ENCODE data around the gene OSBPL8. TPM values are rescaled to one million over a fixed set of nuclear protein-coding genes. Genes with fewer than 3 reads are reported as not detected.

Gene OSBPL8
- total RNA-seq, 4 donors from 2014 or later: 83.6 to 131 (median 97.4) TPM

DNA sequence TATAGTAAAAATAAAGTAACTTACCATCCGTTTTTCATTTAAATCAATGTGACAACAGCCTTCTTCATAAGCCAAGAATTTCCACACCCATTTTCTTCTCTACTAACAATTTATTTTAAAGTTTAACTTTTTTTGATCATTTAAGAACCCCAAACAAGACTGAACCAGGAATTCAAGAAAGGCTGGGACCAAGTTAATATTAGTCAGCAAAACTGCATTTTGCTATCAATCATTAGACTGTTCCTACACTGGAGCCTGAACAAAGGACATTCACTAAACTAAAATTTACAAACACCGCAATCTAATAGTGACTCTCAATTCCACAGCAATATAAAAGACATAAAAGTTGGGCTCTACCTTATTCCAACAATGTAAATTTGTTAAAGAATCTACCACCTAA, 73.6 kb downstream of the OSBPL8 start:
- TF ChIP-seq, protein P1, sequence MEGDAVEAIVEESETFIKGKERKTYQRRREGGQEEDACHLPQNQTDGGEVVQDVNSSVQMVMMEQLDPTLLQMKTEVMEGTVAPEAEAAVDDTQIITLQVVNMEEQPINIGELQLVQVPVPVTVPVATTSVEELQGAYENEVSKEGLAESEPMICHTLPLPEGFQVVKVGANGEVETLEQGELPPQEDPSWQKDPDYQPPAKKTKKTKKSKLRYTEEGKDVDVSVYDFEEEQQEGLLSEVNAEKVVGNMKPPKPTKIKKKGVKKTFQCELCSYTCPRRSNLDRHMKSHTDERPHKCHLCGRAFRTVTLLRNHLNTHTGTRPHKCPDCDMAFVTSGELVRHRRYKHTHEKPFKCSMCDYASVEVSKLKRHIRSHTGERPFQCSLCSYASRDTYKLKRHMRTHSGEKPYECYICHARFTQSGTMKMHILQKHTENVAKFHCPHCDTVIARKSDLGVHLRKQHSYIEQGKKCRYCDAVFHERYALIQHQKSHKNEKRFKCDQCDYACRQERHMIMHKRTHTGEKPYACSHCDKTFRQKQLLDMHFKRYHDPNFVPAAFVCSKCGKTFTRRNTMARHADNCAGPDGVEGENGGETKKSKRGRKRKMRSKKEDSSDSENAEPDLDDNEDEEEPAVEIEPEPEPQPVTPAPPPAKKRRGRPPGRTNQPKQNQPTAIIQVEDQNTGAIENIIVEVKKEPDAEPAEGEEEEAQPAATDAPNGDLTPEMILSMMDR (IDR thresholded peaks at IDR 0.05; ENCODE audit: low read depth): no peak

DNA sequence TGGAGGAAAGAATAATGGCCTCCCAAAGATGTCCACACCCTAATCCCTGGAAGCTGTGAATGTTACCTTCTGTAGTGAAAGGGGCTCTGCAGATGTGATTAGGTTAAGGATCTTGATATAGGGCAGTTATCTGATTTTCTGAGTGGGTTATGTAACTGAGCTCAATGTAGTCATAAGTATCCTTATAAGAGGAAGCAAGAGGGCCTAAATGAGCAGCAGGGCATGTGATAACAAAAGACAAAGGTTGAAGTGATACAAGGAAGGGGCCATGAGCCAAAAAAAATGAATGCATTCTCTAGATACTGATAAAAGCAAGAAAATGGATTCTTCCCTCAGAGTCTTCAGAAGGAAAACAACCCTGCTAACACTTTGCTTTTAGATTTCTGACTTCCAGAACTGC, 78.8 kb downstream of the OSBPL8 start:
- TF ChIP-seq, protein P1 (IDR thresholded peaks at IDR 0.05; ENCODE audit: low read depth): no peak

DNA sequence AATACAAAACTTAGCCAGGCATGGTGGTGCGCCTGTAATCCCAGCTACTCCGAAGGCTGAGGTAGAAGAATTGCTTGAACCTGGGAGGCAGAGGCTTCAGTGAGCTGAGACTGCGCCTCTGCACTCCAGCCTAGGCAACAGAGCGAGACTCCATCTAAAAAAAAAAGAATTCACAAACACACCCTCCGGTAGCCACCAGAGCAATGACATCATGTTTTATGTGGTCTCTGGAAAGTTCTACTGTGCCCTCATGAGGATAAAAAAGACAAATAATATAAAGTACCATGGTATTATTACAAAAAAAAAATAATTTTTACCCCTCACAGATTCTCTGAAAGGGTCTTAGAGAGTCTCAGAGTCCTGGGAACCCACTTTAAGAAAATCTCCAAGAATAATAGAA, 81.5 kb downstream of the OSBPL8 start:
- TF ChIP-seq, protein P1 (IDR thresholded peaks at IDR 0.05; ENCODE audit: low read depth): no peak

DNA sequence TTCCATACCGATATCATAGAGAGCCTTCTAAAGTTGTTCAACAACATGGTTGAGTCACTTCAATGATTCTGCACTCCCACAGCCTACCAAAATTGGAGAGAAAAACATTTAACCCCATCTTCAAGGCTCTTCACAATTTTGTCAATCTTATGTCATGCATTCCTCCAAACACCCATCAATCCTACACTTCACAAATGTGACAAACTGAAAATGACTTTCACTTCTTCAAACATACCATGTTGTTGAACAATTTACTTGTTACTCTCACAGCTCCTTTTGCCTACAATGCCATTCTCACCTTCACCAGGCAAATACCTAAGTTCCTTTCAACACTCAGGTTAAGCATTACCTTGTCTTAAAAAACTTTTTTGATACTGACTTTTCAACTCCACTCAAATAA, 88.0 kb downstream of the OSBPL8 start:
- TF ChIP-seq, protein P1 (IDR thresholded peaks at IDR 0.05; ENCODE audit: low read depth): no peak

DNA sequence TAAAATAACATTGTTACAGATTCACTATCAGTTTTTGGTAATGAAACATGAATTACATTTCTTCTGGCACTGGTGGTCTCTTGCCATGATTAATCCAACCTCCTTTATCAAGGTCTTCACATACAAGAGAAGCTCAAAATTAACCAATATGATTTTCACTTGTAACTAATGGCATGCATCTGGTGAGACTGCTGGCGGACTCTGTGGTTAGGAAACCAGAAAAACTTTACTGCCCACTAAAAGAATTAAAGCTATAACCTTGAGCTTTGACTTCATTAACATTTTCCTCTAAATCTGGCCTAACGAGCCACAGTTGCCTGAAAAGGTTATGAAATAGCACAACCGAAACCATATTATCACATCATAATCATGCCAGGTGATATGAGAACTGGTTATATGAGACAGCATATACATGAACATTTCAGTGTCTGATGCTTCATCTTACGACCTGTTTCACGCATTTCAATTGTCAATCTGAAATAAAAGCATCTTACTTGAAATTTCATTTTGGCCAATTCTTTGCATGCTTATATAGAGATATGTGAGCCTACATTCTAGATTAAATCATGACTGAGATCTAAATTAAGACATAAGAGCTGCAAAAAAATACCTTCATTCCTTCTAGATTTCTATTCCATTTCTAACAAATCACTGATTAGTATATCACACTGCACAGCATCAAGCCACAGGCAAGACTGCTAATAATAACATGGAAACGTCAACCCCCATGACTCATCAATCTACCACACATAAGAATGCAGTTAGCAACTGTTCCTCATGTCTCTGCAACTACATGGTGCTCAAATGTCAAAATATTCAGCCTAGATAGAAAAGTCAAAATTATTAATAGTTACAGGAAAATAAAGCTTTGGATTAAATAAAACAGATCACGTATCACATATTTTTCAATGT, 89.3 kb downstream of the OSBPL8 start:
- TF ChIP-seq, protein P1 (IDR thresholded peaks at IDR 0.05; ENCODE audit: low read depth): no peak

DNA sequence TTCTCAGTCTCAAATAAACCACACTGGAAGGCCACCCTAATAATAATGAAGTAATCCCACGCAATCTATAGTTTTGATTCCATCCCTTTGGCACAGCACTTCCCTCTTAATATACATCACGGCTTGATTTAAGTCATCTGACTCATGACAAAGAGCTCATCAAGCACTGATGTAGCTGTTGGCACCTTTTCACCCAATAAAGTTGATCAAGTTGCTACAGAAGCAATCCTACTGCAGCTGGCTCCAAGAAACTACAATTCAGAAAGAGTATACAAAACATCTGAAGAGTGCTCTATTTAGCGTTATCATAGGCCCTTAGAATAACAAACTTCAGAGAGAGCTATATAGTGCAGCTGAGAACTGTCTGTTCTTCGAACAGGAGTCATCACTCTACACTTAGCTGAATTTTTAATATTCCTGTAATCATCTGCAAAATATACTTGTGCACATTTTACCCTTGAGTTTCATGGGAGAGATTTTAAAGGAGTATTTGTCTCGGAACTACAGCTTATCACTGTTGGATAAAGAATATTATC, 94.9 kb downstream of the OSBPL8 start:
- TF ChIP-seq, protein P1 (IDR thresholded peaks at IDR 0.05; ENCODE audit: low read depth): no peak

DNA sequence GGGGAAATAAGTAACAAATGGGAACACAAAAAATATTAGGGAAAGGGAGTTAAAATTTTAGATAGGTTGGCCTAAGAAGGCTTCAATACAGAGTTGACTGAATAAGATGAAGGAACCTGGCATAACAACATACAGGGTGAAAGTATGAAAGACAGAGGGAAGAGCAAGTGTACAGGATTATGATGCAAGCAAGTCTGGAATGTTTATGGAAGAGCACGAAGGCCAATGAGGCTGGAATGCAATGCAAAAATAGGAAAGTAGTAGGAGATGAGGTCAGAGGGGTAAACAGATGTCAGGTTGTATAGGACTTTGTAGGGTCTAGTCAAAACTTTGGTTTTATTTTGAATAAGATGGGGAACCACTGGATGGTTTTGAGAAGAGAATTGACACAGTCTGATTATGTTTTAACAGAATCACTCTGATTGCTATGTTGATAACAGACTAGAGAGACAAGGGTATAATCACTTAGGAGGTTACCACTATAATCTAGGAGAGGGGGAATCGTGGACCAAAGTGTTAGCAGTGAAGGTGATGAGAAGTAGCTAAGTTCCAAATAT, 96.8 kb downstream of the OSBPL8 start:
- TF ChIP-seq, protein P1 (IDR thresholded peaks at IDR 0.05; ENCODE audit: low read depth): no peak

Data from subcutaneous adipose tissue (tissue), 4 donors.